CD14-positive monocyte (primary cell): ENCODE results near the gene NRG3. TPM values are rescaled to one million over a fixed set of nuclear protein-coding genes. Genes with fewer than 3 reads are reported as not detected.

ENCODE experiments used
- DNase-seq, 3 donors: peaks; one replicate each; pipeline ENCODE4 v3.0.0-alpha.2; 2011 to 2022
- H2AFZ ChIP-seq: 2 replicates; pipeline ENCODE4 v1.6.0; 2012; ENCODE audit warnings: mild to moderate bottlenecking, low read depth, low read length, inconsistent platforms; ENCODE audit not compliant: insufficient read depth, poor library complexity, severe bottlenecking
- H3K27ac ChIP-seq, 2 donors: 1 replicate in 1 of 2; 2 replicates in 1 of 2; pipeline ENCODE4 v1.5.1; 2012 to 2013; ENCODE audit warnings: low read length in 2 of 2, control low read depth in 1 of 2, inconsistent platforms in 1 of 2, low read depth in 1 of 2, mild to moderate bottlenecking in 1 of 2
- H3K27me3 ChIP-seq, 2 donors: one replicate each; pipeline versions ENCODE4 v1.6.0 to v1.6.1; 2011 to 2013; ENCODE audit warnings: low read length in 2 of 2; ENCODE audit not compliant: control insufficient read depth in 2 of 2, insufficient read depth in 2 of 2
- H3K36me3 ChIP-seq, 2 donors: replicated peaks in 1 of 2; 1 replicate in 1 of 2; 2 replicates in 1 of 2; pipeline versions ENCODE4 v1.5.1 to v1.6.1; 2012 to 2013; ENCODE audit warnings: low read length in 2 of 2, control low read depth in 1 of 2, inconsistent platforms in 1 of 2, mild to moderate bottlenecking in 1 of 2; ENCODE audit not compliant: insufficient read depth in 2 of 2, control insufficient read depth in 1 of 2
- H3K4me1 ChIP-seq, 2 donors: 1 replicate in 1 of 2; 2 replicates in 1 of 2; pipeline versions ENCODE4 v1.5.1 to v1.6.1; 2012 to 2013; ENCODE audit warnings: low read length in 2 of 2, control low read depth in 1 of 2, inconsistent platforms in 1 of 2, mild to moderate bottlenecking in 1 of 2, moderate library complexity in 1 of 2; ENCODE audit not compliant: insufficient read depth in 2 of 2, control insufficient read depth in 1 of 2
- H3K4me2 ChIP-seq: replicated peaks from 2 replicates; pipeline ENCODE3; 2012; ENCODE audit warnings: low read length, moderate library complexity, mild to moderate bottlenecking; ENCODE audit not compliant: poor library complexity, severe bottlenecking; ENCODE audit errors: extremely low read depth
- H3K4me3 ChIP-seq, 3 experiments: fragments of 200-600 bp in 1 of 3; sonication (generic) in 1 of 3; replicated peaks in 1 of 3; 1 replicate in 2 of 3; 2 replicates in 1 of 3; pipeline ENCODE4 v1.5.1; 2011 to 2013; ENCODE audit warnings: low read length in 3 of 3, mild to moderate bottlenecking in 3 of 3, control low read depth in 2 of 3, low read depth in 2 of 3, inconsistent platforms in 1 of 3, moderate library complexity in 1 of 3
- H3K79me2 ChIP-seq: 2 replicates; pipeline ENCODE4 v1.6.0; 2012; ENCODE audit warnings: mild to moderate bottlenecking, control low read depth, inconsistent platforms, low read length, moderate library complexity; ENCODE audit not compliant: insufficient read depth
- H3K9ac ChIP-seq: 2 replicates; pipeline ENCODE4 v1.6.0; 2017; ENCODE audit warnings: low read length, mild to moderate bottlenecking; ENCODE audit not compliant: insufficient read depth, poor library complexity, severe bottlenecking
- H3K9me3 ChIP-seq, 2 donors: replicated peaks in 1 of 2; 1 replicate in 1 of 2; 2 replicates in 1 of 2; pipeline versions ENCODE4 v1.5.1 to v1.6.1; 2012 to 2013; ENCODE audit warnings: low read length in 2 of 2, control low read depth in 1 of 2; ENCODE audit not compliant: control insufficient read depth in 1 of 2, insufficient read depth in 1 of 2
- H4K20me1 ChIP-seq: 2 replicates; pipeline ENCODE4 v1.6.0; 2012; ENCODE audit warnings: mild to moderate bottlenecking, low read length, control low read depth, moderate library complexity; ENCODE audit not compliant: insufficient read depth
- H3K27ac Mint-ChIP-seq, 7 donors: one replicate each; pipeline ENCODE4 v1.8.0; 2020; ENCODE audit warnings: mild to moderate bottlenecking in 7 of 7, mixed read lengths in 7 of 7, moderate library complexity in 6 of 7, inconsistent platforms in 2 of 7
- H3K27me3 Mint-ChIP-seq, 3 donors: one replicate each; pipeline ENCODE4 v1.8.0; 2021 to 2022; ENCODE audit warnings: low read depth in 3 of 3, mild to moderate bottlenecking in 3 of 3, mixed read lengths in 3 of 3, moderate library complexity in 3 of 3, inconsistent platforms in 1 of 3
- H3K36me3 Mint-ChIP-seq, 2 donors: one replicate each; pipeline ENCODE4 v1.8.0; 2020; ENCODE audit warnings: mixed read lengths in 2 of 2, inconsistent platforms in 1 of 2, mild to moderate bottlenecking in 1 of 2
- H3K4me1 Mint-ChIP-seq: one replicate; pipeline ENCODE4 v1.8.0; 2020; ENCODE audit warnings: mild to moderate bottlenecking, mixed read lengths
- H3K4me3 Mint-ChIP-seq, 2 donors: one replicate each; pipeline ENCODE4 v1.8.0; 2020; ENCODE audit warnings: mild to moderate bottlenecking in 2 of 2, mixed read lengths in 2 of 2, moderate library complexity in 1 of 2
- H3K9me3 Mint-ChIP-seq, 7 donors: one replicate each; pipeline ENCODE4 v1.8.0; 2020 to 2022; ENCODE audit warnings: mixed read lengths in 7 of 7, mild to moderate bottlenecking in 6 of 7, moderate library complexity in 6 of 7, inconsistent platforms in 2 of 7
- WGBS: methylation state at CpG from one replicate; pipeline ENCODE4 v1.1.5; 2013; ENCODE audit warnings: missing lambda C conversion rate; ENCODE audit not compliant: insufficient coverage; 5-methylcytosine and 5-hydroxymethylcytosine counted together
- intact Hi-C, 2 donors: fragments of 100-400 bp; cut with micrococcal nuclease; formaldehyde crosslinking; loops; one replicate each; pipeline versions ENCODE4 v1.15.0 to v1.15.1; 2023
- polyA plus RNA-seq, 3 donors: library from polyadenylated mRNA; depleted of rRNA in 1 of 3; unstranded in 2 of 3; stranded (reverse) in 1 of 3; fragments of 300-500 nt in 2 of 3; fragments of >200 nt in 1 of 3; fragmentation: Illumina TruSeq in 2 of 3; gene quantifications; 1 replicate in 2 of 3; 2 replicates in 1 of 3; pipeline ENCODE4 v1.2.3, GENCODE V29; 2012 to 2021
- TF ChIP-seq, protein P1 (sequence below): fragments of 200-600 bp; IDR thresholded peaks from one replicate; pipeline ENCODE4 v1.8.0; 2022; ENCODE audit warnings: antibody characterized with exemption, mild to moderate bottlenecking

NRG3 gene
- polyA plus RNA-seq, 3 donors, result not detected

- WGBS, result no CpG with 5 or more reads among the region's 3 CpGs
- H3K36me3 ChIP-seq, result no peaks in the 10 kb centered on the region
- Mint-ChIP-seq H3K4me1 (no peaks in the 10 kb centered on the region), H3K27ac (no peak overlapping the region), H3K9me3 (peaks cover 0 to 2% (median 0%) of the 10 kb centered on the region in 7 donors), H3K36me3 (no peaks in the 10 kb centered on the region), H3K27me3 (no peaks in the 10 kb centered on the region), H3K4me3 (no peak overlapping the region)
- TF ChIP-seq, protein P1, sequence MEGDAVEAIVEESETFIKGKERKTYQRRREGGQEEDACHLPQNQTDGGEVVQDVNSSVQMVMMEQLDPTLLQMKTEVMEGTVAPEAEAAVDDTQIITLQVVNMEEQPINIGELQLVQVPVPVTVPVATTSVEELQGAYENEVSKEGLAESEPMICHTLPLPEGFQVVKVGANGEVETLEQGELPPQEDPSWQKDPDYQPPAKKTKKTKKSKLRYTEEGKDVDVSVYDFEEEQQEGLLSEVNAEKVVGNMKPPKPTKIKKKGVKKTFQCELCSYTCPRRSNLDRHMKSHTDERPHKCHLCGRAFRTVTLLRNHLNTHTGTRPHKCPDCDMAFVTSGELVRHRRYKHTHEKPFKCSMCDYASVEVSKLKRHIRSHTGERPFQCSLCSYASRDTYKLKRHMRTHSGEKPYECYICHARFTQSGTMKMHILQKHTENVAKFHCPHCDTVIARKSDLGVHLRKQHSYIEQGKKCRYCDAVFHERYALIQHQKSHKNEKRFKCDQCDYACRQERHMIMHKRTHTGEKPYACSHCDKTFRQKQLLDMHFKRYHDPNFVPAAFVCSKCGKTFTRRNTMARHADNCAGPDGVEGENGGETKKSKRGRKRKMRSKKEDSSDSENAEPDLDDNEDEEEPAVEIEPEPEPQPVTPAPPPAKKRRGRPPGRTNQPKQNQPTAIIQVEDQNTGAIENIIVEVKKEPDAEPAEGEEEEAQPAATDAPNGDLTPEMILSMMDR, result no peak
- intact Hi-C loops, result no loop called here
- no peaks in the 10 kb centered on the region for H3K27me3 ChIP-seq
- no peaks in the 10 kb centered on the region for H3K79me2 ChIP-seq
- DNase-seq, result no peak
- no peak overlapping the region for H3K27ac ChIP-seq
- H3K9ac ChIP-seq, result no peak overlapping the region
- no peaks in the 10 kb centered on the region for H3K4me1 ChIP-seq
- no peaks in the 10 kb centered on the region for H4K20me1 ChIP-seq
- no peak overlapping the region for H2AFZ ChIP-seq
- H3K4me2 ChIP-seq, result no peak overlapping the region
- no peaks in the 10 kb centered on the region for H3K9me3 ChIP-seq
- no peak overlapping the region for H3K4me3 ChIP-seq
Observed at GRCh38 chr10:82144153-82144552, 269.2 kb downstream of the NRG3 start.

GRCh38 chr10:82148764-82149163 is 273.8 kb downstream of the NRG3 start:
- Histone ChIP-seq H3K27ac (no peak overlapping the region), H3K4me2 (no peak overlapping the region), H3K9ac (no peak overlapping the region), H3K9me3 (no peaks in the 10 kb centered on the region), H3K4me3 (no peak overlapping the region), H2AFZ (no peak overlapping the region), H3K79me2 (no peaks in the 10 kb centered on the region), H4K20me1 (no peaks in the 10 kb centered on the region), H3K27me3 (no peaks in the 10 kb centered on the region), H3K4me1 (peaks cover 0 to 11% of the 10 kb centered on the region in 2 donors), H3K36me3 (no peaks in the 10 kb centered on the region)
- Mint-ChIP-seq H3K4me1 (peaks cover 6% of the 10 kb centered on the region), H3K27ac (no peak overlapping the region), H3K36me3 (no peaks in the 10 kb centered on the region), H3K27me3 (no peaks in the 10 kb centered on the region), H3K9me3 (peaks cover 1 to 6% (median 2%) of the 10 kb centered on the region in 7 donors), H3K4me3 (no peak overlapping the region)
- TF ChIP-seq, protein P1, result no peak
- no peak for DNase-seq
- intact Hi-C loops, result no loop called here
- no CpG with 5 or more reads among the region's 1 CpG for WGBS
